GM18520 (cell line): ENCODE data around the gene TNFRSF18.
"Not testable (repeated sequence)": the region's sequence is repeated elsewhere in the genome, so short reads cannot be mapped to it uniquely, and the experiment has no call there.

Experiments
- ATAC-seq: cut with Tn5 transposase; IDR thresholded peaks from one replicate; pipeline ENCODE4 v1.9.1; 2021; ENCODE audit not compliant: unreplicated experiment

TNFRSF18 gene

GRCh38 chr1:1199141-1199960 lies 7.0 kb downstream of the TNFRSF18 start:
- ATAC-seq = no peak

- no peak for ATAC-seq
Measured at GRCh38 chr1:1198423-1199140, 7.8 kb downstream of the TNFRSF18 start.

- no peak for ATAC-seq
Measured at GRCh38 chr1:1197551-1198422, 8.6 kb downstream of the TNFRSF18 start.

- no peak for ATAC-seq
Measured at GRCh38 chr1:1197188-1197500, 9.2 kb downstream of the TNFRSF18 start.

GRCh38 chr1:1196431-1197187 lies 9.8 kb downstream of the TNFRSF18 start:
- no peak for ATAC-seq

- ATAC-seq = not testable (repeated sequence)
Measured at GRCh38 chr1:1195726-1196125, 10.7 kb downstream of the TNFRSF18 start.

GRCh38 chr1:1194723-1195122 lies 11.7 kb downstream of the TNFRSF18 start:
- no peak for ATAC-seq

GRCh38 chr1:1191734-1192133 lies 14.7 kb downstream of the TNFRSF18 start:
- no peak for ATAC-seq

GRCh38 chr1:1189111-1189510 lies 17.3 kb downstream of the TNFRSF18 start:
- ATAC-seq = no peak

GRCh38 chr1:1187938-1188337 lies 18.5 kb downstream of the TNFRSF18 start:
- ATAC-seq = no peak

GRCh38 chr1:1185101-1185765 lies 21.2 kb downstream of the TNFRSF18 start:
- no peak for ATAC-seq

GRCh38 chr1:1183833-1184775 lies 22.3 kb downstream of the TNFRSF18 start:
- ATAC-seq = no peak

GRCh38 chr1:1183221-1183747 lies 23.1 kb downstream of the TNFRSF18 start:
- no peak for ATAC-seq

- no peak for ATAC-seq
Measured at GRCh38 chr1:1182491-1183220, 23.7 kb downstream of the TNFRSF18 start.

- no peak for ATAC-seq
Measured at GRCh38 chr1:1181938-1182410, 24.4 kb downstream of the TNFRSF18 start.

GRCh38 chr1:1181129-1181937 lies 25.1 kb downstream of the TNFRSF18 start:
- ATAC-seq = no peak
